ENCODE data around the gene TMEM8B.

- TF ChIP-seq, protein P1, sequence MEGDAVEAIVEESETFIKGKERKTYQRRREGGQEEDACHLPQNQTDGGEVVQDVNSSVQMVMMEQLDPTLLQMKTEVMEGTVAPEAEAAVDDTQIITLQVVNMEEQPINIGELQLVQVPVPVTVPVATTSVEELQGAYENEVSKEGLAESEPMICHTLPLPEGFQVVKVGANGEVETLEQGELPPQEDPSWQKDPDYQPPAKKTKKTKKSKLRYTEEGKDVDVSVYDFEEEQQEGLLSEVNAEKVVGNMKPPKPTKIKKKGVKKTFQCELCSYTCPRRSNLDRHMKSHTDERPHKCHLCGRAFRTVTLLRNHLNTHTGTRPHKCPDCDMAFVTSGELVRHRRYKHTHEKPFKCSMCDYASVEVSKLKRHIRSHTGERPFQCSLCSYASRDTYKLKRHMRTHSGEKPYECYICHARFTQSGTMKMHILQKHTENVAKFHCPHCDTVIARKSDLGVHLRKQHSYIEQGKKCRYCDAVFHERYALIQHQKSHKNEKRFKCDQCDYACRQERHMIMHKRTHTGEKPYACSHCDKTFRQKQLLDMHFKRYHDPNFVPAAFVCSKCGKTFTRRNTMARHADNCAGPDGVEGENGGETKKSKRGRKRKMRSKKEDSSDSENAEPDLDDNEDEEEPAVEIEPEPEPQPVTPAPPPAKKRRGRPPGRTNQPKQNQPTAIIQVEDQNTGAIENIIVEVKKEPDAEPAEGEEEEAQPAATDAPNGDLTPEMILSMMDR (conservative IDR thresholded peaks at IDR 0.05; ENCODE audit: low read length), result no peak
- no peak for TF ChIP-seq EZH2phosphoT487 (IDR thresholded peaks at IDR 0.05; ENCODE audit: borderline replicate concordance)
Observed at GRCh38 chr9:35852876-35853865, 24.1 kb downstream of the TMEM8B start.

All from Loucy (cell line).